SU-DHL-6 (cell line): Measurements from ENCODE around the gene WWTR1.

Experiments used
- H2AFZ ChIP-seq: fragments of 200-600 bp; sonication (generic); 2 replicates; pipeline ENCODE4 v1.6.1; 2014; ENCODE audit warnings: low read depth, mild to moderate bottlenecking, moderate library complexity, mixed read lengths, antibody characterized with exemption, low read length; ENCODE audit not compliant: severe bottlenecking
- H3F3A ChIP-seq: fragments of 200-600 bp; shearing (Covaris generic); 2 replicates; pipeline ENCODE4 v1.6.0; 2016; ENCODE audit warnings: antibody characterized with exemption, mild to moderate bottlenecking; ENCODE audit not compliant: insufficient read depth
- H3K27ac ChIP-seq: fragments of 200-600 bp; sonication (generic); 2 replicates; pipeline ENCODE4 v1.5.1; 2016; ENCODE audit warnings: low read depth, mild to moderate bottlenecking, low read length, moderate library complexity, mixed read lengths
- H3K27me3 ChIP-seq: fragments of 200-600 bp; sonication (generic), shearing (Covaris generic); 2 replicates; pipeline ENCODE4 v1.6.0; 2014; ENCODE audit warnings: mild to moderate bottlenecking, low read length
- H3K36me3 ChIP-seq: fragments of 200-600 bp; sonication (generic); 2 replicates; pipeline ENCODE4 v1.6.1; 2014; ENCODE audit warnings: mild to moderate bottlenecking, low read length, mixed read lengths
- H3K4me2 ChIP-seq: fragments of 300-600, 200-600 bp; shearing (Covaris generic), sonication (generic); 2 replicates; pipeline ENCODE4 v1.6.0; 2014; ENCODE audit warnings: low read length, low read depth, mild to moderate bottlenecking; ENCODE audit not compliant: poor library complexity, severe bottlenecking
- H3K4me3 ChIP-seq: fragments of 200-600 bp; sonication (generic); 2 replicates; pipeline ENCODE4 v1.5.1; 2014; ENCODE audit warnings: antibody characterized with exemption, low read length, mild to moderate bottlenecking, mixed read lengths; ENCODE audit not compliant: insufficient read depth, poor library complexity, severe bottlenecking
- H3K79me2 ChIP-seq: fragments of 200-600 bp; sonication (generic); 2 replicates; pipeline ENCODE4 v1.6.1; 2014; ENCODE audit warnings: mild to moderate bottlenecking, low read length, moderate library complexity; ENCODE audit not compliant: insufficient read depth
- H3K9ac ChIP-seq: fragments of 200-600 bp; sonication (generic); 2 replicates; pipeline ENCODE4 v1.7.0; 2014; ENCODE audit warnings: mild to moderate bottlenecking, low read length
- H3K9me2 ChIP-seq: fragments of 200-600 bp; sonication (generic); replicated peaks from 2 replicates; pipeline ENCODE4 v1.6.1; 2014; ENCODE audit warnings: low read length; ENCODE audit not compliant: insufficient read depth
- H3K9me3 ChIP-seq: fragments of 200-600 bp; sonication (generic); 2 replicates; pipeline ENCODE4 v1.6.1; 2014; ENCODE audit warnings: low read length, mixed read lengths; ENCODE audit not compliant: insufficient read depth
- H4K20me1 ChIP-seq: fragments of 200-600 bp; sonication (generic); 2 replicates; pipeline ENCODE4 v1.6.1; 2014; ENCODE audit warnings: low read depth, mild to moderate bottlenecking, antibody characterized with exemption, low read length, moderate library complexity, mixed read lengths
- EZH2phosphoT487 ChIP-seq: fragments of 200-600 bp; sonication (generic), shearing (Covaris generic); conservative IDR thresholded peaks from 2 replicates; pipeline ENCODE4 v1.6.1; 2018; ENCODE audit warnings: mild to moderate bottlenecking, antibody characterized with exemption, low read length, moderate library complexity, mixed read lengths
- TF ChIP-seq, protein P1 (sequence below): fragments of 200-600 bp; sonication (generic); IDR thresholded peaks from one replicate; pipeline ENCODE4 v1.5.1; 2017; ENCODE audit warnings: antibody characterized with exemption, mild to moderate bottlenecking, low read length, moderate library complexity; ENCODE audit not compliant: insufficient read depth, poor library complexity, severe bottlenecking

Gene WWTR1

DNA sequence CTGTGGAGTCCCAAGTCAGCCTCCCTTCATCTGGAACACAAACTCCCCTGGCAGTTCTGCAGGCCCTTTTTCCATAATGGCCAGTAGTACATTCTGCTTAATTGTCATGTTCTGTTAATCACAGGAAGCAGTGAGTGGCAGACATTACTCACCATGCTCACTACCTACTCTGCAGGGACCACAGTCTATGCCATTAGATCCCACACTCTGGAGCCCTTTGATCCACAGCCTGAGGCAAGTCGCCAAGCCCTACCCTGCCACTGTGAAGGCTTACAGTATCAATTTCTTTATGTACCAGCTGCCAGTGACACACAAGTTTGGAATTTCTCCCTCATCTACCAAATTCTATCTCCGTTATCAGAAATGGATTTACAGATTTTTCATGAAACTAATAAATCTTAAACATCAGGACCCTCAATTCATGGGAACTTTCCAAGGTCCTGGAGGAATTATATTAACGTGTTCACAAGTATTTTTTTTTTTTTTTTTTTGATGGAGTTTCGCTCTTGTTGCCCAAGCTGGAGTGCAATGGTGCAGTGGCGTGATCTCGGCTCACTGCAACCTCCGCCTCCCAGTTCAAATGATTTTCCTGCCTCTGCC lies 20.6 kb upstream of the WWTR1 start:
- no peaks in the 10 kb centered on the region for H3K9me2 ChIP-seq
- H3F3A ChIP-seq, result no peaks in the 10 kb centered on the region
- H3K36me3 ChIP-seq, result no peaks in the 10 kb centered on the region
- TF ChIP-seq EZH2phosphoT487, result no peak
- TF ChIP-seq, protein P1, sequence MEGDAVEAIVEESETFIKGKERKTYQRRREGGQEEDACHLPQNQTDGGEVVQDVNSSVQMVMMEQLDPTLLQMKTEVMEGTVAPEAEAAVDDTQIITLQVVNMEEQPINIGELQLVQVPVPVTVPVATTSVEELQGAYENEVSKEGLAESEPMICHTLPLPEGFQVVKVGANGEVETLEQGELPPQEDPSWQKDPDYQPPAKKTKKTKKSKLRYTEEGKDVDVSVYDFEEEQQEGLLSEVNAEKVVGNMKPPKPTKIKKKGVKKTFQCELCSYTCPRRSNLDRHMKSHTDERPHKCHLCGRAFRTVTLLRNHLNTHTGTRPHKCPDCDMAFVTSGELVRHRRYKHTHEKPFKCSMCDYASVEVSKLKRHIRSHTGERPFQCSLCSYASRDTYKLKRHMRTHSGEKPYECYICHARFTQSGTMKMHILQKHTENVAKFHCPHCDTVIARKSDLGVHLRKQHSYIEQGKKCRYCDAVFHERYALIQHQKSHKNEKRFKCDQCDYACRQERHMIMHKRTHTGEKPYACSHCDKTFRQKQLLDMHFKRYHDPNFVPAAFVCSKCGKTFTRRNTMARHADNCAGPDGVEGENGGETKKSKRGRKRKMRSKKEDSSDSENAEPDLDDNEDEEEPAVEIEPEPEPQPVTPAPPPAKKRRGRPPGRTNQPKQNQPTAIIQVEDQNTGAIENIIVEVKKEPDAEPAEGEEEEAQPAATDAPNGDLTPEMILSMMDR, result no peak
- H3K27ac ChIP-seq, result no peak overlapping the region
- no peaks in the 10 kb centered on the region for H4K20me1 ChIP-seq
- H3K9ac ChIP-seq, result no peak overlapping the region
- no peaks in the 10 kb centered on the region for H3K79me2 ChIP-seq
- no peak overlapping the region for H2AFZ ChIP-seq
- no peaks in the 10 kb centered on the region for H3K9me3 ChIP-seq
- no peak overlapping the region for H3K4me2 ChIP-seq
- H3K27me3 ChIP-seq, result no peaks in the 10 kb centered on the region
- no peak overlapping the region for H3K4me3 ChIP-seq

DNA sequence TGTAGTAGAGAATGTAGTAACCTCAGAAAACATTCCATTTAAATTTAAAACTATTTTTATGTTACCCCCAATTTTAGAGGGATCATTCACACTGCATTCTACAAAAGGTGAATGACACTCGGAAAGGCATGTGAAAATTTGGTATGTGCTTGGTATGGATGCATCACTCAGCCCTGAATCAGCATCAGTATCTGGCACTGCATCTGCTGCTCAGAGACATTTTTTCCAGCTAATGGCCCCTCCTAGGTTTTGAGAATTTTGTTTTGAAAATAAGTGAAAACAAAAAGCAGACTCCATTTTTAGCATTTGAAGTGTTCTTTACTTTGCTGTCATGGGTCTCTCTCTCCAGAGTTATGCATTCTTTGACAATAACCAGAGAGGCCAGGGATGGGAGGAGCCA lies 15.6 kb upstream of the WWTR1 start:
- Histone ChIP-seq H3F3A (no peaks in the 10 kb centered on the region), H3K36me3 (no peaks in the 10 kb centered on the region), H3K9me3 (no peaks in the 10 kb centered on the region), H3K9ac (no peak overlapping the region), H3K27ac (no peak overlapping the region), H2AFZ (no peak overlapping the region), H3K9me2 (no peaks in the 10 kb centered on the region), H3K4me3 (no peak overlapping the region), H4K20me1 (no peaks in the 10 kb centered on the region), H3K4me2 (no peak overlapping the region), H3K79me2 (no peaks in the 10 kb centered on the region), H3K27me3 (no peaks in the 10 kb centered on the region)
- TF ChIP-seq, protein P1, result no peak
- no peak for TF ChIP-seq EZH2phosphoT487

DNA sequence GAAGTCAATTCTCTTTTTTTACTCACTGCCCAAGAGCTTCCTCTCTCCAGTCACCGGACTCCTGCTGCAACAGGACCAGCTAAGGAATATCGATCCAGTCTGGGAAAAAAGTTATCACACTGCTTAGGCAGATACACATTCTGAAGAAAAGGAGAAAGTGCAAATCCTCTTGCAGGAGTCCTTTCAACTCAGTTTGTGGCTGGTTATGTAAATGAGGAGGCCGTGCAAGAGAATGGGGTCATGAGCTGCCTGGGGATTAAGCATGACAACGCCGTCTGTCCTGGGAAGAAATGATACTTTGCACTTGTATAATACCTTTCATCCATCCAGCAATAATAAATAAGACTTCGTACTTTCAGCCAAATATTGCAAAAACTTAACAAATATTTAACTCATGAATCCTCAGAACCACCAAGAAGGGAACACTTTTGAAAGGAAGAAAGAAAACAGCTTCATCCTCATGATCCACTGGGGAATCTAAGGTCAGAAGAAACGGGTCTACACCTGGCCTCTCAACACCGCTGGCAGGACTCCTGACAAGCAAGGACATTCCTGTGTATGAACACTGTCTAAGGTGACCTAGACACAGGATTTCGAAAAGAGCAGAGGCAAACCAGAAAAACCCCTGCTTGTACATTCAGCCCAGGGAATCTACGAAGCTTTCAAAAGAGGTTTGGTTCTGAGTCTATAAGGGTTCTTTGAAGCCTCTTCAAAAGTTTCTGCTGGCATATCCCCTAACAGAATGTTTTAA lies 13.1 kb upstream of the WWTR1 start:
- no peaks in the 10 kb centered on the region for H4K20me1 ChIP-seq
- H3K9me3 ChIP-seq, result no peaks in the 10 kb centered on the region
- no peak overlapping the region for H3K9ac ChIP-seq
- no peaks in the 10 kb centered on the region for H3K9me2 ChIP-seq
- no peak overlapping the region for H2AFZ ChIP-seq
- no peak overlapping the region for H3K4me2 ChIP-seq
- no peak for TF ChIP-seq EZH2phosphoT487
- TF ChIP-seq, protein P1, result no peak
- H3K36me3 ChIP-seq, result no peaks in the 10 kb centered on the region
- H3K27me3 ChIP-seq, result no peaks in the 10 kb centered on the region
- no peaks in the 10 kb centered on the region for H3F3A ChIP-seq
- no peaks in the 10 kb centered on the region for H3K79me2 ChIP-seq
- H3K27ac ChIP-seq, result no peak overlapping the region
- H3K4me3 ChIP-seq, result no peak overlapping the region
